Activated CD4-positive, alpha-beta T cell treated with anti-CD3 and anti-CD28 coated beads, Interleukin-2, amount 50 U/mL, for 24 hours (primary cell): Measurements from ENCODE around the gene CYBA.
"Not testable (repeated sequence)": the region's sequence is repeated elsewhere in the genome, so short reads cannot be mapped to it uniquely, and the experiment has no call there.

Experiments used
- DNase-seq, 2 donors: peaks; one replicate each; pipeline ENCODE4 v3.0.0-alpha.2; 2020; ENCODE audit warnings: low read depth in 1 of 2, low spot score in 1 of 2

CYBA gene

GRCh38 chr16:88614818-88615580 lies 35.9 kb downstream of the CYBA start:
- no peak for DNase-seq

GRCh38 chr16:88613911-88614817 lies 36.7 kb downstream of the CYBA start:
- DNase-seq, result no peak

GRCh38 chr16:88613293-88613692 lies 37.6 kb downstream of the CYBA start:
- DNase-seq, result no peak

- DNase-seq, result no peak
These were observed 39.7 kb downstream of the CYBA start for GRCh38 chr16:88610909-88611812.

- DNase-seq, result no peak
These were observed 40.8 kb downstream of the CYBA start for GRCh38 chr16:88610080-88610479.

- DNase-seq, result not testable (repeated sequence)
These were observed 41.4 kb downstream of the CYBA start for GRCh38 chr16:88609426-88609825.

GRCh38 chr16:88608076-88608475 lies 42.8 kb downstream of the CYBA start:
- no peak for DNase-seq

- DNase-seq, result no peak
These were observed 44.6 kb downstream of the CYBA start for GRCh38 chr16:88606148-88606757.

- no peak for DNase-seq
These were observed 45.4 kb downstream of the CYBA start for GRCh38 chr16:88605186-88606147.

- no peak for DNase-seq
These were observed 48.8 kb downstream of the CYBA start for GRCh38 chr16:88602091-88602490.

- DNase-seq, result no peak
These were observed 49.4 kb downstream of the CYBA start for GRCh38 chr16:88601313-88602036.

GRCh38 chr16:88600539-88600896 lies 50.3 kb downstream of the CYBA start:
- DNase-seq, result no peak

GRCh38 chr16:88599825-88600538 lies 50.9 kb downstream of the CYBA start:
- DNase-seq, result no peak

GRCh38 chr16:88599092-88599733 lies 51.6 kb downstream of the CYBA start:
- DNase-seq, result no peak

GRCh38 chr16:88597856-88598491 lies 52.9 kb downstream of the CYBA start:
- DNase-seq, result no peak

GRCh38 chr16:88596483-88596882 lies 54.4 kb downstream of the CYBA start:
- no peak for DNase-seq

GRCh38 chr16:88595921-88596320 lies 54.9 kb downstream of the CYBA start:
- no peak for DNase-seq
